ENCODE data around the gene SPATA16. TPM values are rescaled to one million over a fixed set of nuclear protein-coding genes. Genes with fewer than 3 reads are reported as not detected.

The SPATA16 gene
- total RNA-seq, 1 experiment from 2014 or later, result 0.44 TPM

DNA sequence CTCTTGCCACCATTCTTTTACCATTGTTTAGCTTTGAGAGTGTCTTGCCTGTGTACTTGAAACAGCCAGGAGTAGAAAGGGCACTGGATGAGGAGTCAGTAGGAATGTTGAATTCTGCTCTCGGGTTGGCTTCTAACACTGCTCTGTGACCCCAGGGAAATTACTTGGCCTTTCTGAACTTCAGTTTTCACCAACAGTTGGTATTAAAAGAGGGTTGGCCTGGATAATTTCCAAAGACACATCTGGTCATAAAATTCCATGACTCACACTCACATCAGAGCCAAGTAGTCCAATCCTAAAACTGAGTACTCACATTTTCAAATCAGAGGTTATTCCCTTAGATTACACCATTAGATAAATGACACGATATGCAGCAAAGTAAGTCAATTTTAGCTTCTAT, 248.9 kb downstream of the SPATA16 start:
- Mint-ChIP-seq H3K4me1 (no peaks in the 10 kb centered on the region), H3K4me3 (no peak overlapping the region), H3K27ac (no peak overlapping the region), H3K36me3 (peaks cover 6% of the 10 kb centered on the region; the same call in 1 of the 2 replicates), H3K9me3 (peaks cover 21% of the 10 kb centered on the region), H3K27me3 (ENCODE audit: low read depth) (no peaks in the 10 kb centered on the region)
- DNase-seq (ENCODE audit: low spot score) (no peak), ATAC-seq (no peak)
- POLR2A ChIA-PET, result no interaction called here
- CTCF ChIA-PET, result no interaction called here
- TF ChIP-seq CREM (CRISPR knock-in tag; IDR thresholded peaks at IDR 0.05), result no peak
- no peak for TF ChIP-seq GRHL2 (CRISPR knock-in tag; IDR thresholded peaks at IDR 0.05; ENCODE audit: insufficient replicate concordance, severe bottlenecking)
- TF ChIP-seq TEAD1 (CRISPR knock-in tag; IDR thresholded peaks at IDR 0.05), result no peak
- no peak for TF ChIP-seq NR1H2 (CRISPR knock-in tag; IDR thresholded peaks at IDR 0.05)
- no peak for TF ChIP-seq FOXP1 (CRISPR knock-in tag; IDR thresholded peaks at IDR 0.05; ENCODE audit: borderline replicate concordance)

DNA sequence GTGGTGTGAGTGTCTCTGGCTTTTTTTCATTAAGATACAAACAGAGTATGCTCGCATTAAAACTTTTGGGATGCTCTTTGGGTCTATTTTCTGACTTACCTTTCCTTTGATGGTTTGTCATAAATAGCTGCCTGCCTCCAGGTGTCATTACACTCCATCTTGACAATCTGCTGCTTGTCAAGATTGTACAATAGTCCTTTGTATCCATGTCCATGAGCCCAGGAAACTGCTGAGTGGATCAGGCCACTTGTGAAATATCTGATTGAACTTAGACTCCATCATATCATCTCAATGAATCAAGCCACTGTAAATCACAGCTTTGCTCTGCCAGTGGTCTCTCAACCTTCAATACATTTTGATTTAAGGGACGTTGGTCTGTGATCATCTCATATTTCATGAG, 255.3 kb downstream of the SPATA16 start:
- Mint-ChIP-seq H3K27me3 (ENCODE audit: low read depth) (no peaks in the 10 kb centered on the region), H3K27ac (no peak overlapping the region), H3K4me1 (no peaks in the 10 kb centered on the region), H3K4me3 (no peak overlapping the region), H3K9me3 (peaks cover 28% of the 10 kb centered on the region), H3K36me3 (peaks cover 11% of the 10 kb centered on the region)
- no peak for DNase-seq (ENCODE audit: low spot score)
- ATAC-seq, result no peak
- TF ChIP-seq, protein P1, sequence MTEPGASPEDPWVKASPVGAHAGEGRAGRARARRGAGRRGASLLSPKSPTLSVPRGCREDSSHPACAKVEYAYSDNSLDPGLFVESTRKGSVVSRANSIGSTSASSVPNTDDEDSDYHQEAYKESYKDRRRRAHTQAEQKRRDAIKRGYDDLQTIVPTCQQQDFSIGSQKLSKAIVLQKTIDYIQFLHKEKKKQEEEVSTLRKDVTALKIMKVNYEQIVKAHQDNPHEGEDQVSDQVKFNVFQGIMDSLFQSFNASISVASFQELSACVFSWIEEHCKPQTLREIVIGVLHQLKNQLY (CRISPR knock-in tag; IDR thresholded peaks at IDR 0.05), result no peak
- TF ChIP-seq ZNF232 (CRISPR knock-in tag; IDR thresholded peaks at IDR 0.05) (no peak), ZBTB21 (CRISPR knock-in tag; IDR thresholded peaks at IDR 0.05; ENCODE audit: borderline replicate concordance) (no peak), RELA (CRISPR knock-in tag; IDR thresholded peaks at IDR 0.05; ENCODE audit: borderline replicate concordance) (no peak)
- POLR2A ChIA-PET, result no interaction called here
- CTCF ChIA-PET, result no interaction called here

DNA sequence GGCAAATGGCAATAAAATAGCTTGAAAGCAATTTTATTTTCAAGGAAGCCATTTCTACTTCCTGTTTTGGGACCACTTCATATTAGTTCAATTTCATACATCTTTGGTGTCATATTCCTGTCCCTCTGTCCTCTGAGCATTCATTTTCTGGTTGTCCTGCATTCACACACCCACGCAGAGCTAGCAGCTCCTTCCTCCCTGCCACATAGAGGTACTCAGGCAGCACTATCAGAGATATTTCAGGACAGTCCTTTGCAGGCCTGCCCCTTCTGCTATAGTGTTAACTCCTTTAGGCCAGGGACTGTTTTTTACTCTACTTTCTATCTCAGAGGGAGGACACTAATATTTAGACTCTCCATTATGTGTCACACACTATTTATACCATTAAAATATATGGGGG, 258.5 kb downstream of the SPATA16 start:
- ATAC-seq, result no peak
- CTCF ChIA-PET, result no interaction called here
- Mint-ChIP-seq H3K27me3 (ENCODE audit: low read depth) (peaks cover 3% of the 10 kb centered on the region; the same call in 1 of the 2 replicates), H3K27ac (no peak overlapping the region), H3K4me1 (0 out of 2 replicates have a peak, but pooled peaks cover 3% of the 10 kb centered on the region), H3K9me3 (peaks cover 40% of the 10 kb centered on the region), H3K4me3 (no peak overlapping the region), H3K36me3 (peaks cover 31% of the 10 kb centered on the region)
- DNase-seq (ENCODE audit: low spot score), result no peak
- POLR2A ChIA-PET, result no interaction called here
- TF ChIP-seq KAT7 (CRISPR knock-in tag; IDR thresholded peaks at IDR 0.05; ENCODE audit: borderline replicate concordance), result no peak
- TF ChIP-seq IRF2 (CRISPR knock-in tag; IDR thresholded peaks at IDR 0.05; ENCODE audit: borderline replicate concordance, low read depth), result no peak
- TF ChIP-seq FOXK1 (CRISPR knock-in tag; IDR thresholded peaks at IDR 0.05), result no peak
- no peak for TF ChIP-seq MXD4 (CRISPR knock-in tag; IDR thresholded peaks at IDR 0.05; ENCODE audit: borderline replicate concordance)
- TF ChIP-seq, protein P2, sequence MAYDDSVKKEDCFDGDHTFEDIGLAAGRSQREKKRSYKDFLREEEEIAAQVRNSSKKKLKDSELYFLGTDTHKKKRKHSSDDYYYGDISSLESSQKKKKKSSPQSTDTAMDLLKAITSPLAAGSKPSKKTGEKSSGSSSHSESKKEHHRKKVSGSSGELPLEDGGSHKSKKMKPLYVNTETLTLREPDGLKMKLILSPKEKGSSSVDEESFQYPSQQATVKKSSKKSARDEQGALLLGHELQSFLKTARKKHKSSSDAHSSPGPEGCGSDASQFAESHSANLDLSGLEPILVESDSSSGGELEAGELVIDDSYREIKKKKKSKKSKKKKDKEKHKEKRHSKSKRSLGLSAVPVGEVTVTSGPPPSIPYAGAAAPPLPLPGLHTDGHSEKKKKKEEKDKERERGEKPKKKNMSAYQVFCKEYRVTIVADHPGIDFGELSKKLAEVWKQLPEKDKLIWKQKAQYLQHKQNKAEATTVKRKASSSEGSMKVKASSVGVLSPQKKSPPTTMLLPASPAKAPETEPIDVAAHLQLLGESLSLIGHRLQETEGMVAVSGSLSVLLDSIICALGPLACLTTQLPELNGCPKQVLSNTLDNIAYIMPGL (CRISPR knock-in tag; IDR thresholded peaks at IDR 0.05), result no peak
- no peak for TF ChIP-seq ZNF232 (CRISPR knock-in tag; IDR thresholded peaks at IDR 0.05)
- TF ChIP-seq GTF2I (CRISPR knock-in tag; conservative IDR thresholded peaks at IDR 0.05), result no peak
- no peak for TF ChIP-seq JAZF1 (CRISPR knock-in tag; IDR thresholded peaks at IDR 0.05)
- TF ChIP-seq, protein P3, sequence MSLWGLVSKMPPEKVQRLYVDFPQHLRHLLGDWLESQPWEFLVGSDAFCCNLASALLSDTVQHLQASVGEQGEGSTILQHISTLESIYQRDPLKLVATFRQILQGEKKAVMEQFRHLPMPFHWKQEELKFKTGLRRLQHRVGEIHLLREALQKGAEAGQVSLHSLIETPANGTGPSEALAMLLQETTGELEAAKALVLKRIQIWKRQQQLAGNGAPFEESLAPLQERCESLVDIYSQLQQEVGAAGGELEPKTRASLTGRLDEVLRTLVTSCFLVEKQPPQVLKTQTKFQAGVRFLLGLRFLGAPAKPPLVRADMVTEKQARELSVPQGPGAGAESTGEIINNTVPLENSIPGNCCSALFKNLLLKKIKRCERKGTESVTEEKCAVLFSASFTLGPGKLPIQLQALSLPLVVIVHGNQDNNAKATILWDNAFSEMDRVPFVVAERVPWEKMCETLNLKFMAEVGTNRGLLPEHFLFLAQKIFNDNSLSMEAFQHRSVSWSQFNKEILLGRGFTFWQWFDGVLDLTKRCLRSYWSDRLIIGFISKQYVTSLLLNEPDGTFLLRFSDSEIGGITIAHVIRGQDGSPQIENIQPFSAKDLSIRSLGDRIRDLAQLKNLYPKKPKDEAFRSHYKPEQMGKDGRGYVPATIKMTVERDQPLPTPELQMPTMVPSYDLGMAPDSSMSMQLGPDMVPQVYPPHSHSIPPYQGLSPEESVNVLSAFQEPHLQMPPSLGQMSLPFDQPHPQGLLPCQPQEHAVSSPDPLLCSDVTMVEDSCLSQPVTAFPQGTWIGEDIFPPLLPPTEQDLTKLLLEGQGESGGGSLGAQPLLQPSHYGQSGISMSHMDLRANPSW (CRISPR knock-in tag; conservative IDR thresholded peaks at IDR 0.05; ENCODE audit: low read depth), result no peak
- TF ChIP-seq, protein P4, sequence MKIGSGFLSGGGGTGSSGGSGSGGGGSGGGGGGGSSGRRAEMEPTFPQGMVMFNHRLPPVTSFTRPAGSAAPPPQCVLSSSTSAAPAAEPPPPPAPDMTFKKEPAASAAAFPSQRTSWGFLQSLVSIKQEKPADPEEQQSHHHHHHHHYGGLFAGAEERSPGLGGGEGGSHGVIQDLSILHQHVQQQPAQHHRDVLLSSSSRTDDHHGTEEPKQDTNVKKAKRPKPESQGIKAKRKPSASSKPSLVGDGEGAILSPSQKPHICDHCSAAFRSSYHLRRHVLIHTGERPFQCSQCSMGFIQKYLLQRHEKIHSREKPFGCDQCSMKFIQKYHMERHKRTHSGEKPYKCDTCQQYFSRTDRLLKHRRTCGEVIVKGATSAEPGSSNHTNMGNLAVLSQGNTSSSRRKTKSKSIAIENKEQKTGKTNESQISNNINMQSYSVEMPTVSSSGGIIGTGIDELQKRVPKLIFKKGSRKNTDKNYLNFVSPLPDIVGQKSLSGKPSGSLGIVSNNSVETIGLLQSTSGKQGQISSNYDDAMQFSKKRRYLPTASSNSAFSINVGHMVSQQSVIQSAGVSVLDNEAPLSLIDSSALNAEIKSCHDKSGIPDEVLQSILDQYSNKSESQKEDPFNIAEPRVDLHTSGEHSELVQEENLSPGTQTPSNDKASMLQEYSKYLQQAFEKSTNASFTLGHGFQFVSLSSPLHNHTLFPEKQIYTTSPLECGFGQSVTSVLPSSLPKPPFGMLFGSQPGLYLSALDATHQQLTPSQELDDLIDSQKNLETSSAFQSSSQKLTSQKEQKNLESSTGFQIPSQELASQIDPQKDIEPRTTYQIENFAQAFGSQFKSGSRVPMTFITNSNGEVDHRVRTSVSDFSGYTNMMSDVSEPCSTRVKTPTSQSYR (CRISPR knock-in tag; IDR thresholded peaks at IDR 0.05), result no peak
- TF ChIP-seq TEAD4 (CRISPR knock-in tag; IDR thresholded peaks at IDR 0.05), result no peak
- TF ChIP-seq ESRRA (CRISPR knock-in tag; IDR thresholded peaks at IDR 0.05; ENCODE audit: borderline replicate concordance), result no peak
- no peak for TF ChIP-seq MYBL2 (CRISPR knock-in tag; IDR thresholded peaks at IDR 0.05)
- no peak for TF ChIP-seq ELF4 (CRISPR knock-in tag; IDR thresholded peaks at IDR 0.05; ENCODE audit: low read depth)
- TF ChIP-seq TCF7 (CRISPR knock-in tag; IDR thresholded peaks at IDR 0.05; ENCODE audit: low read depth), result no peak
